H1 (cell line): ENCODE results near the gene HMG20A. TPM values are rescaled to one million over a fixed set of nuclear protein-coding genes. Genes with fewer than 3 reads are reported as not detected.

Experiments used
- CTCF ChIA-PET: fragments of 300-600 bp; sonication (Branson Sonifier 250); formaldehyde crosslinking; loops from one replicate; lab custom pipeline; 2021; ENCODE audit not compliant: partially characterized antibody; lab: Charles Lee
- POLR2A ChIA-PET: fragments of 300-600 bp; sonication (Branson Sonifier 250); formaldehyde crosslinking; loops from one replicate; lab custom pipeline; 2021; ENCODE audit warnings: inconsistent platforms; ENCODE audit not compliant: partially characterized antibody; lab: Charles Lee
- DNase-seq, 2 experiments: peaks; one replicate each; pipeline versions ENCODE4 v3.0.0 to v3.0.0-alpha.2; 2010 to 2022; ENCODE audit warnings: low spot score in 2 of 2, low read depth in 1 of 2, mixed read lengths in 1 of 2
- FAIRE-seq: peaks from 2 replicates; lab custom pipeline; 2011; peaks lifted over from hg19 to GRCh38; lab: Jason Lieb, UNC
- H2AFZ ChIP-seq: 2 replicates; pipeline ENCODE4 v1.8.1; 2012; ENCODE audit warnings: low read length, inconsistent platforms
- H2AK5ac ChIP-seq: 2 replicates; pipeline ENCODE4 v1.6.1; 2013; ENCODE audit warnings: low read depth, low read length
- H2BK120ac ChIP-seq: replicated peaks from 2 replicates; pipeline ENCODE3; 2013; ENCODE audit warnings: low read depth, low read length, inconsistent platforms
- H2BK12ac ChIP-seq: 2 replicates; pipeline ENCODE4 v1.6.1; 2013; ENCODE audit warnings: low read depth, low read length
- H2BK15ac ChIP-seq: 2 replicates; pipeline ENCODE4 v1.6.1; 2013; ENCODE audit warnings: low read length
- H2BK20ac ChIP-seq: 2 replicates; pipeline ENCODE4 v1.6.1; 2013; ENCODE audit warnings: low read length
- H2BK5ac ChIP-seq: 2 replicates; pipeline ENCODE4 v1.6.1; 2013; ENCODE audit warnings: low read depth, low read length
- H3K14ac ChIP-seq: 2 replicates; pipeline ENCODE4 v1.6.1; 2013; ENCODE audit warnings: inconsistent platforms; ENCODE audit not compliant: insufficient read length
- H3K18ac ChIP-seq: 2 replicates; pipeline ENCODE4 v1.6.1; 2013; ENCODE audit warnings: low read length; ENCODE audit errors: extremely low read depth
- H3K23ac ChIP-seq: 2 replicates; pipeline ENCODE4 v1.6.1; 2013; ENCODE audit warnings: inconsistent platforms; ENCODE audit not compliant: insufficient read length
- H3K23me2 ChIP-seq: 2 replicates; pipeline ENCODE4 v1.6.1; 2013; ENCODE audit warnings: low read depth, low read length
- H3K27ac ChIP-seq: 2 replicates; pipeline ENCODE4 v1.6.1; 2011; ENCODE audit warnings: low read depth, low read length, inconsistent platforms
- H3K27me3 ChIP-seq, 4 experiments: replicated peaks in 1 of 4; 1 replicate in 1 of 4; 2 replicates in 3 of 4; pipeline versions ENCODE4 v1.6.1 to v1.8.1; 2011 to 2013; ENCODE audit warnings: low read length in 3 of 4, mild to moderate bottlenecking in 3 of 4, inconsistent platforms in 2 of 4, mixed read lengths in 2 of 4, moderate library complexity in 1 of 4; ENCODE audit not compliant: control insufficient read depth in 3 of 4, insufficient read depth in 3 of 4; ENCODE audit errors: extremely low read depth in 1 of 4
- H3K36me3 ChIP-seq, 4 experiments: 2 replicates each; pipeline versions ENCODE4 v1.6.1 to v1.8.1; 2011 to 2013; ENCODE audit warnings: mild to moderate bottlenecking in 4 of 4, low read length in 3 of 4, moderate library complexity in 2 of 4, control low read depth in 1 of 4, inconsistent platforms in 1 of 4; ENCODE audit not compliant: insufficient read depth in 4 of 4, control insufficient read depth in 2 of 4
- H3K4ac ChIP-seq: replicated peaks from 2 replicates; pipeline ENCODE3; 2013; ENCODE audit warnings: low read length, low read depth, mixed read lengths, inconsistent platforms; ENCODE audit not compliant: insufficient read length
- H3K4me1 ChIP-seq, 4 experiments: replicated peaks in 1 of 4; 1 replicate in 1 of 4; 2 replicates in 3 of 4; pipeline versions ENCODE4 v1.6.1 to v1.8.1; 2011 to 2013; ENCODE audit warnings: low read length in 3 of 4, inconsistent platforms in 2 of 4, mixed read lengths in 1 of 4; ENCODE audit not compliant: insufficient read depth in 4 of 4, control insufficient read depth in 3 of 4
- H3K4me2 ChIP-seq, 2 experiments: 2 replicates each; pipeline versions ENCODE4 v1.6.1 to v1.8.1; 2011 to 2013; ENCODE audit warnings: low read depth in 2 of 2, low read length in 2 of 2, control low read depth in 1 of 2, inconsistent platforms in 1 of 2, mild to moderate bottlenecking in 1 of 2; ENCODE audit not compliant: insufficient read depth in 1 of 2
- H3K4me3 ChIP-seq, 4 experiments: fragments of 200-600, 300-600 bp in 1 of 4; sonication (generic), shearing (Covaris generic), sonication (Bioruptor Twin) in 1 of 4; 2 replicates each; pipeline versions ENCODE4 v1.5.1 to v1.8.1; 2011 to 2016; ENCODE audit warnings: low read length in 4 of 4, low read depth in 3 of 4, control low read depth in 2 of 4, inconsistent platforms in 2 of 4, mild to moderate bottlenecking in 2 of 4, mixed read lengths in 1 of 4, moderate library complexity in 1 of 4; ENCODE audit not compliant: insufficient read depth in 2 of 4; ENCODE audit errors: extremely low read depth in 1 of 4
- H3K56ac ChIP-seq: replicated peaks from 2 replicates; pipeline ENCODE3; 2013; ENCODE audit warnings: low read depth, mild to moderate bottlenecking, mixed read lengths, low read length, inconsistent platforms; ENCODE audit not compliant: insufficient read length
- H3K79me1 ChIP-seq: 2 replicates; pipeline ENCODE4 v1.6.1; 2013; ENCODE audit warnings: low read depth, low read length, control low read depth
- H3K79me2 ChIP-seq, 2 experiments: 2 replicates each; pipeline versions ENCODE4 v1.6.1 to v1.8.1; 2012 to 2013; ENCODE audit warnings: low read length in 2 of 2, mild to moderate bottlenecking in 2 of 2, inconsistent platforms in 1 of 2; ENCODE audit not compliant: insufficient read depth in 2 of 2, control insufficient read depth in 1 of 2
- H3K9ac ChIP-seq, 4 experiments: replicated peaks in 1 of 4; 1 replicate in 1 of 4; 2 replicates in 3 of 4; pipeline versions ENCODE4 v1.6.1 to v1.8.1; 2011 to 2013; ENCODE audit warnings: low read depth in 3 of 4, low read length in 3 of 4, control low read depth in 2 of 4, mild to moderate bottlenecking in 2 of 4, moderate library complexity in 2 of 4, inconsistent platforms in 1 of 4; ENCODE audit errors: extremely low read depth in 1 of 4
- H3K9me3 ChIP-seq, 2 experiments: 2 replicates each; pipeline versions ENCODE4 v1.6.1 to v1.8.1; 2012 to 2013; ENCODE audit warnings: mild to moderate bottlenecking in 2 of 2, moderate library complexity in 2 of 2, control low read depth in 1 of 2, inconsistent platforms in 1 of 2, low read depth in 1 of 2, low read length in 1 of 2, mixed read lengths in 1 of 2; ENCODE audit not compliant: insufficient read depth in 2 of 2
- H4K20me1 ChIP-seq, 2 experiments: replicated peaks in 1 of 2; 2 replicates each; pipeline versions ENCODE3 to v1.8.1; 2011 to 2013; ENCODE audit warnings: inconsistent platforms in 2 of 2, low read length in 2 of 2, mild to moderate bottlenecking in 1 of 2; ENCODE audit not compliant: insufficient read depth in 2 of 2, control insufficient read depth in 1 of 2
- H4K5ac ChIP-seq: 2 replicates; pipeline ENCODE4 v1.6.1; 2013; ENCODE audit warnings: low read length, low read depth, mixed read lengths, inconsistent platforms; ENCODE audit not compliant: insufficient read length
- H4K8ac ChIP-seq: 2 replicates; pipeline ENCODE4 v1.8.0; 2013; ENCODE audit warnings: mild to moderate bottlenecking, moderate library complexity, low read length, inconsistent platforms; ENCODE audit not compliant: insufficient read depth; ENCODE audit errors: extremely low read depth
- H4K91ac ChIP-seq: replicated peaks from 2 replicates; pipeline ENCODE3; 2013; ENCODE audit warnings: low read length, mixed read lengths, inconsistent platforms; ENCODE audit not compliant: insufficient read length
- BACH1 ChIP-seq: IDR thresholded peaks from 2 replicates; pipeline ENCODE4 v1.6.1; 2012; ENCODE audit warnings: low read length, improper control_type of control experiment
- BCL11A ChIP-seq, 2 experiments: IDR thresholded peaks; one replicate each; pipeline ENCODE4 v1.6.1; 2011; ENCODE audit warnings: low read depth in 2 of 2, low read length in 2 of 2, mild to moderate bottlenecking in 2 of 2
- E2F6 ChIP-seq: IDR thresholded peaks from 2 replicates; pipeline ENCODE4 v1.6.1; 2012; ENCODE audit warnings: inconsistent platforms
- EP300 ChIP-seq, 2 experiments: IDR thresholded peaks; 1 replicate in 1 of 2; 2 replicates in 1 of 2; pipeline ENCODE4 v1.6.1; 2011 to 2012; ENCODE audit warnings: low read depth in 2 of 2, low read length in 2 of 2, mild to moderate bottlenecking in 2 of 2, borderline replicate concordance in 1 of 2, inconsistent platforms in 1 of 2, moderate library complexity in 1 of 2
- HDAC6 ChIP-seq: IDR thresholded peaks from one replicate; pipeline ENCODE4 v1.7.1; 2012; ENCODE audit warnings: low read depth, mild to moderate bottlenecking, inconsistent platforms, low read length, moderate library complexity
- RXRA ChIP-seq: IDR thresholded peaks from 2 replicates; pipeline ENCODE4 v1.6.1; 2011; ENCODE audit warnings: low read depth, mild to moderate bottlenecking, low read length, moderate library complexity; ENCODE audit not compliant: insufficient read depth
- SIX5 ChIP-seq: IDR thresholded peaks from 2 replicates; pipeline ENCODE4 v1.6.1; 2011; ENCODE audit warnings: mild to moderate bottlenecking, low read depth, low read length
- SP1 ChIP-seq: IDR thresholded peaks from 2 replicates; pipeline ENCODE4 v1.6.1; 2011; ENCODE audit warnings: low read depth, low read length
- SRF ChIP-seq: IDR thresholded peaks from 2 replicates; pipeline ENCODE4 v1.6.1; 2011; ENCODE audit warnings: mild to moderate bottlenecking, low read depth, low read length, moderate library complexity
- TAF1 ChIP-seq: IDR thresholded peaks from 2 replicates; pipeline ENCODE4 v1.6.1; 2011; ENCODE audit warnings: mild to moderate bottlenecking, low read depth, low read length
- WGBS, 2 experiments: shearing (Covaris generic) in 1 of 2; methylation state at CpG; one replicate each; pipeline versions ENCODE4 v1.1.6 to v1.1.7; 2013 to 2015; ENCODE audit warnings: low lambda C conversion rate in 2 of 2, mixed read lengths in 2 of 2, inconsistent platforms in 1 of 2, low coverage in 1 of 2, missing lambda C conversion rate in 1 of 2; ENCODE audit not compliant: insufficient replicate concordance in 2 of 2, insufficient coverage in 1 of 2, insufficient read length in 1 of 2; ENCODE audit errors: extremely low coverage in 1 of 2, missing lambda C conversion rate in 1 of 2; 5-methylcytosine and 5-hydroxymethylcytosine counted together
- polyA plus RNA-seq, 7 experiments: library from polyadenylated mRNA; depleted of rRNA in 3 of 7; stranded (reverse) in 5 of 7; unstranded in 2 of 7; fragments of >200 nt in 5 of 7; fragments of 200-250 nt in 2 of 7; gene quantifications; 1 replicate in 5 of 7; 2 replicates in 1 of 7; 4 replicates in 1 of 7; pipeline versions ENCODE4 v1.2.1 to v1.2.3, GENCODE V29; 2011 to 2013; ENCODE audit warnings: missing spikeins in 2 of 7, mixed read lengths in 2 of 7
- total RNA-seq: library from RNA; stranded (reverse); fragmentation: NEBNext Ultra II Directional; extraction: Animal tissue kit (Norgen Biotek cat#: 25700); gene quantifications from 2 replicates; pipeline ENCODE4 v1.2.1, GENCODE V29; 2021

The HMG20A gene
- total and polyA plus RNA-seq, 2 of the 8 experiments (the other 6 are each of a cell fraction or from before 2014, with no cell fraction given), result 52.1 to 59.7 TPM

- H2BK5ac ChIP-seq, result no peak overlapping the region
- H2AFZ ChIP-seq, result no peak overlapping the region
- H3K79me1 ChIP-seq, result peaks cover 3% of the 10 kb centered on the region; the same call in 1 of the 2 replicates
- H3K9ac ChIP-seq, result no peak overlapping the region
- no peak overlapping the region for H3K4me2 ChIP-seq
- H4K5ac ChIP-seq, result no peak overlapping the region
- ChIA-PET POLR2A (interaction anchor here (0.7 to 1.5 kb wide), 2 partner anchors 14 to 233 kb away, joined by 3 to 4 read pairs; no protein-coding TSS in a partner anchor), CTCF (interaction anchor here (0.7 to 1.3 kb wide), 6 partner anchors 8 to 117 kb away, joined by 3 read pairs; no protein-coding TSS in a partner anchor)
- H3K14ac ChIP-seq, result no peak overlapping the region
- DNase-seq, result no peak
- TF ChIP-seq SRF, result no peak
- no peak for TF ChIP-seq SP1
- TF ChIP-seq BCL11A (IDR thresholded peaks at IDR 0.05; ENCODE audit: low read depth in 2 of 2, low read length in 2 of 2), result no peak
- TF ChIP-seq TAF1, result no peak
- TF ChIP-seq BACH1, result no peak
- TF ChIP-seq SIX5, result no peak
- no peak for TF ChIP-seq EP300 (IDR thresholded peaks at IDR 0.05; ENCODE audit: borderline replicate concordance in 1 of 2, low read depth in 2 of 2, low read length in 2 of 2)
- TF ChIP-seq HDAC6, result no peak
- TF ChIP-seq E2F6, result no peak
- TF ChIP-seq RXRA, result no peak
- H2AK5ac ChIP-seq, result no peak overlapping the region
- H3K27me3 ChIP-seq, result peaks cover 0 to 1% (median 0%) of the 10 kb centered on the region in 4 experiments; a peak in 1 of 7 replicates
- no peak overlapping the region for H3K27ac ChIP-seq
- no peak overlapping the region for H4K8ac ChIP-seq
- no peak overlapping the region for H3K4ac ChIP-seq
- H4K91ac ChIP-seq, result no peak overlapping the region
- no peak overlapping the region for H2BK15ac ChIP-seq
- H3K23ac ChIP-seq, result no peak overlapping the region
- no peak overlapping the region for H3K4me3 ChIP-seq
- no peak overlapping the region for H2BK12ac ChIP-seq
- H3K18ac ChIP-seq, result no peak overlapping the region
- no peaks in the 10 kb centered on the region; a peak in 1 of 7 replicates for H3K4me1 ChIP-seq
- FAIRE-seq, result no peak
- H3K56ac ChIP-seq, result no peak overlapping the region
- peaks cover 0 to 89% of the 10 kb centered on the region in 2 experiments; a peak in 3 of 4 replicates for H3K79me2 ChIP-seq
- no peaks in the 10 kb centered on the region for H3K36me3 ChIP-seq
- no peaks in the 10 kb centered on the region for H3K23me2 ChIP-seq
- no peaks in the 10 kb centered on the region for H3K9me3 ChIP-seq
- H2BK120ac ChIP-seq, result no peak overlapping the region
- 96% methylated on average over 1 of the region's 1 CpG; no CpG with 5 or more reads in 1 of the 2 experiments for WGBS, 2 experiments
- H4K20me1 ChIP-seq, result peaks cover 0 to 2% of the 10 kb centered on the region in 2 experiments
- H2BK20ac ChIP-seq, result no peak overlapping the region
These were observed 6.2 kb downstream of the HMG20A start for GRCh38 chr15:77426871-77427270.
